Measurements from ENCODE around the gene HOXC5.

The HOXC5 gene

DNA sequence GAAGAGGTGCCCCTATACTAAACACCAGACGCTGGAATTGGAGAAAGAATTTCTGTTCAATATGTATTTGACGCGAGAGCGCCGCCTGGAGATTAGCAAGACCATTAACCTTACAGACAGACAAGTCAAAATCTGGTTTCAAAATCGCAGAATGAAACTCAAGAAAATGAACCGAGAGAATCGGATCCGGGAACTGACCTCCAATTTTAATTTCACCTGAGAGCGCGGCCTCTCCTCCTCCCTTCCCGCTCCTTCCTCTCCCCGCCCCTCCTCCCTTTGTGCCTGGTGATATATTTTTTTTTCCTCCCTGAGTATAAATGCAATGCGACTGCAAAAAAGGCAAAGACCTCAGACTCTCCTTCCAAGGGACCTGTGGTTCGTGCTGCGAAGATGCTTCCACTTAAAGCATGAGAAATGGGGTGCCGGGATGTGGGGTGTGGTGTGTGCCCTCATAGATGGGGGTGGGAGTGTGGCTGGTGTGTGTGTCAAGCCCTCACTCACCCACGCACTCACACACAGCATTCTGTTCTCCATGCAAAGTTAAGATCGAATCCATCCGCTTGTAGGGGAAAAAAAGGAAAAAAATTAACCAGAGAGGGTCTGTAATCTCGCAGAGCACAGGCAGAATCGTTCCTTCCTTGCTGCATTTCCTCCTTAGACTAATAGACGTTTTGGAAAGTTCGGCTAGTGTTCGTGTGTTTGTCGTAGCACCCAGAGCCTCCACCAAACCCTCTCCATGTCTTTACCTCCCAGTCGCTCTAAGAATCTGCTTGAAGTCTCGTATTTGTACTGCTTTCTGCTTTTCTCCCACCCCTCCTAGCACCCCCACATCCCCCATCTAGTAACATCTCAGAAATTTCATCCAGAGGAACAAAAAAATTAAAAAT, 43.4 kb upstream of the HOXC5 start:
- H3K27ac ChIP-seq (ENCODE audit: low read depth in 2 of 2, low read length in 2 of 2), result no peak overlapping the region
- no peak overlapping the region for H3K9ac ChIP-seq (ENCODE audit: low read depth in 1 of 2, low read length in 2 of 2)
- H3K4me1 ChIP-seq (ENCODE audit: control insufficient read depth in 2 of 2, insufficient read depth in 2 of 2, low read length in 2 of 2), result peaks cover 3 to 11% of the 10 kb centered on the region in 2 donors
- no peaks in the 10 kb centered on the region for H3K36me3 ChIP-seq (ENCODE audit: control insufficient read depth in 2 of 2, insufficient read depth in 2 of 2, low read length in 2 of 2)
- H3K4me3 ChIP-seq (ENCODE audit: low read length in 2 of 2), result no peak overlapping the region
- peaks cover 89 to 94% of the 10 kb centered on the region in 2 donors for H3K27me3 ChIP-seq (ENCODE audit: control insufficient read depth in 2 of 2, insufficient read depth in 2 of 2, low read length in 2 of 2)
- no peaks in the 10 kb centered on the region for H3K9me3 ChIP-seq (ENCODE audit: control insufficient read depth in 2 of 2, low read length in 2 of 2)

DNA sequence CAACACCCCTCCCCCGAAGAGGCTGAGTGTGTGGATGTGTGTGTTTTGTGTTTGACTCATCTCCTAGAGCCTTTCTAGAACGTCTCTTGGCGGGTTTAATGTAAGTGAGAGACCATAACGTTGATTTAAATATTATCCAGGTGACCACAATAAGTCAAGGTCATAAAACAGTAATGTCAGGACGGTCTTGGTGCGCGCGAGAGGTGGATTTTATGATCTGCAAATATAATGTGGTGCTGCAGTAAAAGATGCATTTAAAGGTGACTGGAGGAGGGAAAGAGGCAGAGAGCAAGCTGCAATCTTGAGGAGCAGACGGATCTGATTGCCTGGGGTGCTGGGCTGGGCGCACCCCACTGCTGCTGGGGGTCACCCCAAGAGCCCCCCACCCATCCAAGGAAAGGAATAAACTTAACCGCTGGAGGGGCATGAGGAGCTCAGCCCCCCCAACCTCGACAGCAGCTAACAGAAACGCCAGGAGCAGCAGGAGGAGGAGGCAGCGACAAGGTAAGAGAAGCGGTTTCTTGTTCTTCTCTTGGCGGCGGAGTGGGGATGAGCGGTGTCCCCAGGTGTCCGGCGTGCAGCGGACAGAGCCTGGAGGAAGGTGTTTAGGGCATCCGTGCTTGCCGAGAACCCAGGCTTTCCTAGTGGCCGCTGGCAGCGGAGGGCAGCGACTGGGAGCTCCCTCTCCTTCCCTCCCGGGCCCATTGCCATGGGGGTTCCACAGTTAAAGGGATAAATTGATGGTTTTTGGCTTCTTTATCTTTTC, 42.4 kb upstream of the HOXC5 start:
- Histone ChIP-seq H3K36me3 (ENCODE audit: control insufficient read depth in 2 of 2, insufficient read depth in 2 of 2, low read length in 2 of 2) (no peaks in the 10 kb centered on the region), H3K9me3 (ENCODE audit: control insufficient read depth in 2 of 2, low read length in 2 of 2) (no peaks in the 10 kb centered on the region), H3K4me1 (ENCODE audit: control insufficient read depth in 2 of 2, insufficient read depth in 2 of 2, low read length in 2 of 2) (peaks cover 11 to 15% of the 10 kb centered on the region in 2 donors), H3K4me3 (ENCODE audit: low read length in 2 of 2) (no peak overlapping the region), H3K27ac (ENCODE audit: low read depth in 2 of 2, low read length in 2 of 2) (no peak overlapping the region), H3K9ac (ENCODE audit: low read depth in 1 of 2, low read length in 2 of 2) (no peak overlapping the region), H3K27me3 (ENCODE audit: control insufficient read depth in 2 of 2, insufficient read depth in 2 of 2, low read length in 2 of 2) (peaks cover 93 to 96% of the 10 kb centered on the region in 2 donors)

DNA sequence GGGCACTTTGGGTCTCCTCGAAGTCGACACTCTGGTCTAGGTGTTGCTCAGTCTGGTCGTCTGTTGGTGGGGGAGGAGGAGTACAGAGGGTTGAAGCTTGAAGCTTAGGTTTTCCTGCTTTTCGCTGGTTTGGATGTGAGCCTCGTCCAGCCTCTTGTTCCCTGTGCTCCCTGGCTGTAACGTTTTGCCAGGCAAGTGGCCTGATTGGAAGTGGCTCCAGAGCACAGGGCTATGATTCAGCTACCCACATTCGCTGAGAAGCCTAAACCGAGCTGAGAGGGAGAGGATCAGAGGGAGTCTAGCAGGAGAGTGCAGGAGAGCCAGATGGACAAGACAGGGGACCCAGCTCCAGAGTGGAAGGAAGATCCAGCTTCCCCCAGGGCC, 41.8 kb upstream of the HOXC5 start:
- H3K9me3 ChIP-seq (ENCODE audit: control insufficient read depth in 2 of 2, low read length in 2 of 2), result no peaks in the 10 kb centered on the region
- no peaks in the 10 kb centered on the region for H3K36me3 ChIP-seq (ENCODE audit: control insufficient read depth in 2 of 2, insufficient read depth in 2 of 2, low read length in 2 of 2)
- peaks cover 15 to 16% of the 10 kb centered on the region in 2 donors for H3K4me1 ChIP-seq (ENCODE audit: control insufficient read depth in 2 of 2, insufficient read depth in 2 of 2, low read length in 2 of 2)
- H3K27me3 ChIP-seq (ENCODE audit: control insufficient read depth in 2 of 2, insufficient read depth in 2 of 2, low read length in 2 of 2), result peaks cover 91 to 96% of the 10 kb centered on the region in 2 donors
- no peak overlapping the region for H3K27ac ChIP-seq (ENCODE audit: low read depth in 2 of 2, low read length in 2 of 2)
- H3K9ac ChIP-seq (ENCODE audit: low read depth in 1 of 2, low read length in 2 of 2), result no peak overlapping the region
- H3K4me3 ChIP-seq (ENCODE audit: low read length in 2 of 2), result no peak overlapping the region

DNA sequence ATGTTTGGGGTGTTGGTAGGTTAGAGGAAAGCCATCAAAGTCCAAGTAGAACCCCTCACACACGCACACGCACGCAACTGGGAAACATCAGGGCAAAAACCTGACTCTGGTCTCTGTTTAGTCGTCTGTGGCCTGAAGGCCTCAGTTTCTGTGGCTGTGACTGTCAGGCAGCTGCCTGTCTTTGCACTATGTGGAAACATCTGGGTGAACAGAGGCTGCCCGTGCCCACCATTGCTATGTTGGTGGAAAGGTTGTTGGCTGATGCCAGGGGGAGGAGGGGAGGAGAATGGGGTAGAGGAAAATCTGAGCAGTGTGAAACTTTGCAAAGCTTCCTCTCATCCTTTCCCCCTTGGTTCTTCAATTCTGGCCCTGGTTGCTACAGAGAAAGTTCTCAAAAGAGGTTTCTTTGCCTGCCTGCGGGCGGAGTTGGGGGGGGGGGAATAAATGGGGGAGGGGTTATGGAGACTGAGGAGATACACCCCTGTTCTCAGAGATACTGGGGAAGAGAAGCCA, 40.4 kb upstream of the HOXC5 start:
- peaks cover 91 to 97% of the 10 kb centered on the region in 2 donors for H3K27me3 ChIP-seq (ENCODE audit: control insufficient read depth in 2 of 2, insufficient read depth in 2 of 2, low read length in 2 of 2)
- H3K4me1 ChIP-seq (ENCODE audit: control insufficient read depth in 2 of 2, insufficient read depth in 2 of 2, low read length in 2 of 2), result peaks cover 18 to 19% of the 10 kb centered on the region in 2 donors
- no peaks in the 10 kb centered on the region for H3K36me3 ChIP-seq (ENCODE audit: control insufficient read depth in 2 of 2, insufficient read depth in 2 of 2, low read length in 2 of 2)
- H3K9me3 ChIP-seq (ENCODE audit: control insufficient read depth in 2 of 2, low read length in 2 of 2), result no peaks in the 10 kb centered on the region
- no peak overlapping the region for H3K9ac ChIP-seq (ENCODE audit: low read depth in 1 of 2, low read length in 2 of 2)
- no peak overlapping the region for H3K4me3 ChIP-seq (ENCODE audit: low read length in 2 of 2)
- no peak overlapping the region for H3K27ac ChIP-seq (ENCODE audit: low read depth in 2 of 2, low read length in 2 of 2)

DNA sequence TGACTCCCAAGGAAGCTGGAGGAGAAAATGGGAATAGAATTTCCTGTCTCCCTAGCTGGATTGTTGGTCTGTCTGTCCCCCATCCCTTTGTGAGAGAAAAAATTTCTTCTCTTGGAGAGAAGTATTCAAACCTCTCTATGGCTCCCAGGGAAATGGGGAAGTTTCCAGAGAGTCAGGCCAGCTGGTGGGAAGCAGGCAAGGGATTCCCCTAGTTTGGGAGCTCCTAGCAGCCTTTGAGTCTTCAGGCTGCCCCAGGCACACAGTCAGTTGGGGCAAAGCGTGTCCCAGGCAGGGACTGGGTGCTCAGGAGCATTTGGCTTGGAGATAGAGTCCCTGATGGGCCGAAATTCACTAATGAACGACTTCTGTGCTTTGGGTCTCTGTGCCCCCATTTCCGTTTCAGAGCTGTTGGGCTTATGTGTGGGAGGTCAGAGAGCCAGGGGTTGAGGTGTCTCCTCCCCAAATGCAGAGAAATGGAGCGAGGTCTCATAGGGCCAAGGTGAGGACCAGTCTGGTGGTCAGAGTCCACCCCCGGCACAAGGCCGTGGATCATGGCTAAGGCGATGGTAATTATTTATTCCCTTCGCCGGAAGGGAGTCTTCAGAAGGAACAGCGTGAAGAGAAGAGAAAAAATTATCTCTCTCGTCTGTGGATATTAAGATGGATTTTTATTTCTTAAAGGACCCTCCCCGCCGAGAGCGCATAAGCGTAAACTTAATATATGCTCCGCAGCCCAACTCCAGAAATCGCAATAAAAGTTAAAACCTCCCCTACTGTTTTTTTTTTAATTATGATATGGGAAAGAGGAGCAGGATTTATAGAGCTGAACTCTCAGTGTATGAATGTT, 39.5 kb upstream of the HOXC5 start:
- Histone ChIP-seq H3K9ac (ENCODE audit: low read depth in 1 of 2, low read length in 2 of 2) (no peak overlapping the region), H3K27me3 (ENCODE audit: control insufficient read depth in 2 of 2, insufficient read depth in 2 of 2, low read length in 2 of 2) (peaks cover 90 to 97% of the 10 kb centered on the region in 2 donors), H3K4me3 (ENCODE audit: low read length in 2 of 2) (no peak overlapping the region), H3K9me3 (ENCODE audit: control insufficient read depth in 2 of 2, low read length in 2 of 2) (no peaks in the 10 kb centered on the region), H3K36me3 (ENCODE audit: control insufficient read depth in 2 of 2, insufficient read depth in 2 of 2, low read length in 2 of 2) (no peaks in the 10 kb centered on the region), H3K27ac (ENCODE audit: low read depth in 2 of 2, low read length in 2 of 2) (no peak overlapping the region), H3K4me1 (ENCODE audit: control insufficient read depth in 2 of 2, insufficient read depth in 2 of 2, low read length in 2 of 2) (peaks cover 18 to 19% of the 10 kb centered on the region in 2 donors)

DNA sequence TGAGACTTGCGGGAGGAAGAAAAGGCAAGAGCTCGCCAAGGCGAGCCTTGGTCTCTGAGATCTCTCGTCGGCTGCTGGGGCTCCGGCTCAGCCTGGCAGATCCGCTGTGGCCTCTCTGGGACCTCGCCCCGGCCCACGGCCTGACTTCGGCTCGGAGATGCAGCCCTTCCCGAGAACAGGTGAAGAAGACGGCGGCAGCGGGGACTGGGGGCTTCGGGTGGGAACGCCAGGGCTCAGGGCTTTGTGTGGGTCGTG, 38.9 kb upstream of the HOXC5 start:
- Histone ChIP-seq H3K27ac (ENCODE audit: low read depth in 2 of 2, low read length in 2 of 2) (no peak overlapping the region), H3K4me1 (ENCODE audit: control insufficient read depth in 2 of 2, insufficient read depth in 2 of 2, low read length in 2 of 2) (peaks cover 18 to 19% of the 10 kb centered on the region in 2 donors), H3K27me3 (ENCODE audit: control insufficient read depth in 2 of 2, insufficient read depth in 2 of 2, low read length in 2 of 2) (peaks cover 91 to 97% of the 10 kb centered on the region in 2 donors), H3K9ac (ENCODE audit: low read depth in 1 of 2, low read length in 2 of 2) (no peak overlapping the region), H3K36me3 (ENCODE audit: control insufficient read depth in 2 of 2, insufficient read depth in 2 of 2, low read length in 2 of 2) (no peaks in the 10 kb centered on the region), H3K9me3 (ENCODE audit: control insufficient read depth in 2 of 2, low read length in 2 of 2) (no peaks in the 10 kb centered on the region), H3K4me3 (ENCODE audit: low read length in 2 of 2) (no peak overlapping the region)

DNA sequence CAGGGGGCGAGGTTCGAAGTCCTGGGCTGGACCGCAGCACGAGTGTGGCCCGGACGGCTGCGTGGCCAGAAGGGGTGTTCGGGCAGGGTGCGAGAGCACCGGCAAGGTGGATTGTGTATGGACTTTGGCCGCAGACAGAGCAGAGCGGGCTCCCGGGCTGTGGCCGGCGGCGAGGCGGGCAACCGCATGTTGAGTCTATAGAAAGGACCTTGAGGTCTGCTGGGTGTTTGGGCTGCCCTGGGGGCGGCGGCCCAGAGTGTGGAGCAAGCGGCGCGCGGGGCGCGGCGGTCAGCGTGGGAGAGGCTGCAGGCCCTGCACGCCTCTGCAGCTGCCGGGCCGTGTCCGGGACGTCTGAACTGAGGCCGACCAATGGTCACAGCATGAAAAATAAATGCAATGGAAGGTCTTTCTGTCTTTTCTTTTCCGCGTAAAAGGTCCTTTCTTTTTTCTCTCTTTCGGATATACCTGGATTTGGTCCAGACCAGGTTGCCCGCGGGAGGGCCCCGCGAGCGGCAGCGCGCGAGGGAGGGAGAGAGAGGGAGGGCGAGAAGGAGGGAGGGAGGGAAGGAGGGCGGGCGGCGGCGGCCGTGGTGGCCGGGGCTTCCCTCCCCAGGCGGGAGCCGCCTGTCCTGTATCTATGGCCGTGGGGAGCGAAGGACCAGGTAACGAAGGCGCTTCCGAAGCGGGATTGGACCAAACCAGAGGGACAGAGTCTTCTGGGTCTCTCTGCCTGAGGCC, 38.4 kb upstream of the HOXC5 start:
- Histone ChIP-seq H3K4me3 (ENCODE audit: low read length in 2 of 2) (no peak overlapping the region), H3K27ac (ENCODE audit: low read depth in 2 of 2, low read length in 2 of 2) (no peak overlapping the region), H3K4me1 (ENCODE audit: control insufficient read depth in 2 of 2, insufficient read depth in 2 of 2, low read length in 2 of 2) (peaks cover 16 to 18% of the 10 kb centered on the region in 2 donors), H3K27me3 (ENCODE audit: control insufficient read depth in 2 of 2, insufficient read depth in 2 of 2, low read length in 2 of 2) (peaks cover 87 to 94% of the 10 kb centered on the region in 2 donors), H3K9ac (ENCODE audit: low read depth in 1 of 2, low read length in 2 of 2) (no peak overlapping the region), H3K9me3 (ENCODE audit: control insufficient read depth in 2 of 2, low read length in 2 of 2) (no peaks in the 10 kb centered on the region), H3K36me3 (ENCODE audit: control insufficient read depth in 2 of 2, insufficient read depth in 2 of 2, low read length in 2 of 2) (no peaks in the 10 kb centered on the region)

DNA sequence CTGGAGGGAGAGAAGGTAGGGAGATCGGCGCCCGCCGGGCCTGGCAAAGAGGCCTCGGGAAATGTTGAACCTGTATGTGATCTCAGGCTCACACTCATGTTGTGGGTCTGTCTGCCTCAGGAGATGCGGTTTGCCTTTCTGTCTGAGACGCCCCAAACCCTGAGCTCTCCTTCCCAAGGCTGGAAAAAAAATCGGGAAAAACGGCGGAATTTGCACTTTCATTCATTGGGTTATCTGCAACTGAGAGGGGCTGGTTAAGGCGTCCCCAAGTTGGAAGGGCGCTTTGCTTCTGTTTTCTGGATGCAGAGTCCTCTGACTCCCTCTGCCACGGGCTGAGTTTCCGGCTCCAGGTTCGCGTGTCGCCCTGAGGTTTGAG, 37.9 kb upstream of the HOXC5 start:
- peaks cover 18 to 19% of the 10 kb centered on the region in 2 donors for H3K4me1 ChIP-seq (ENCODE audit: control insufficient read depth in 2 of 2, insufficient read depth in 2 of 2, low read length in 2 of 2)
- H3K9me3 ChIP-seq (ENCODE audit: control insufficient read depth in 2 of 2, low read length in 2 of 2), result no peaks in the 10 kb centered on the region
- no peaks in the 10 kb centered on the region for H3K36me3 ChIP-seq (ENCODE audit: control insufficient read depth in 2 of 2, insufficient read depth in 2 of 2, low read length in 2 of 2)
- H3K4me3 ChIP-seq (ENCODE audit: low read length in 2 of 2), result no peak overlapping the region
- no peak overlapping the region for H3K9ac ChIP-seq (ENCODE audit: low read depth in 1 of 2, low read length in 2 of 2)
- no peak overlapping the region for H3K27ac ChIP-seq (ENCODE audit: low read depth in 2 of 2, low read length in 2 of 2)
- H3K27me3 ChIP-seq (ENCODE audit: control insufficient read depth in 2 of 2, insufficient read depth in 2 of 2, low read length in 2 of 2), result peaks cover 89 to 94% of the 10 kb centered on the region in 2 donors

DNA sequence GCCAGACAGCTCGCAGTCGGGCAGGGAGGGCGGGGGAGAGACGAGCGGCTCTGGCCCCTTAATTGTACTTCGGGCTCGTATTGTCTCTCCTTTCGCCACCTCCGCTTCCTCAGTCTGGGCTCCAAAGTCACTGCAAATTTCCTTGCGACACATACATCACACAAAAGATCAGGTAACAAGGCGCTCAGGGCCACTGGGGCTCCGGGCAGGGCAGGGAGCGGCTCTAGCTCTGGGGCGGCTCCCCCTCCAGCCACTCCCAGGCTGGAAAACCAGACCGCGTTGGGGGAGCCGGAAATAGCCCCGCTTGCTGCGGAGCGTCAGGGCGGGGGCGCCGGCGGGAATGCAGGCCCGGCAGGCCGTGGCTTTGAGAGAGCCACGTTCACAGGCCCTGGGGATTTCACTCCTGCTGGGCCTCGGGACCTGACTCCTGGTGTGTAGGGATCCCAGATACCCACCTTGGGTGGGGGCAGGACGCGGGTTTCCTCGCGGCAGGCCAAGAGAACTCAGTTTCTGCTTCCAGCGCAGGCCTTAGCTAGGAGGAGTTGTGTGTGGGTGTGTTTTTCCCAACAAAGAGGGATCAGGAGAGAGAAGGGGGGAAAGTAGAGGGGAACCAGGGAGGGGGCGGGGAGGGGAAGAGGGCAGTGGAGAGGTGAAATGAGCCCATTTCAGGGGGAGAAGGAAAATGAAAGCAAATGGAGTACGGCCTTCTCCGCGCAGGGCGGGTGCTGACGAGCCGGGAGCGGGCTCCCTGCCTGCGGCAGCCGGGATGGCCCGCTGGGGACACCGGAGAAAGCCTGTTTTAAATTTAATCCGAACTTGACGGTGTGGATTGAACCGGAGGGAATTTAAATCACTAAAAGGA, 37.2 kb upstream of the HOXC5 start:
- peaks cover 18 to 20% of the 10 kb centered on the region in 2 donors for H3K4me1 ChIP-seq (ENCODE audit: control insufficient read depth in 2 of 2, insufficient read depth in 2 of 2, low read length in 2 of 2)
- no peaks in the 10 kb centered on the region for H3K36me3 ChIP-seq (ENCODE audit: control insufficient read depth in 2 of 2, insufficient read depth in 2 of 2, low read length in 2 of 2)
- peaks cover 88 to 94% of the 10 kb centered on the region in 2 donors for H3K27me3 ChIP-seq (ENCODE audit: control insufficient read depth in 2 of 2, insufficient read depth in 2 of 2, low read length in 2 of 2)
- H3K9ac ChIP-seq (ENCODE audit: low read depth in 1 of 2, low read length in 2 of 2), result no peak overlapping the region
- peak overlapping the region; percentile 56 to 63 for H3K4me3 ChIP-seq (ENCODE audit: low read length in 2 of 2)
- H3K9me3 ChIP-seq (ENCODE audit: control insufficient read depth in 2 of 2, low read length in 2 of 2), result no peaks in the 10 kb centered on the region
- H3K27ac ChIP-seq (ENCODE audit: low read depth in 2 of 2, low read length in 2 of 2), result no peak overlapping the region

Measured in mucosa of rectum (tissue), 2 donors.